GM21360 (cell line): ENCODE data around the gene GPR25.
"Not testable (repeated sequence)": the region's sequence is repeated elsewhere in the genome, so short reads cannot be mapped to it uniquely, and the experiment has no call there.

Experiments
- ATAC-seq: cut with Tn5 transposase; IDR thresholded peaks from one replicate; pipeline ENCODE4 v1.9.1; 2021; ENCODE audit warnings: mild to moderate bottlenecking, moderate library complexity; ENCODE audit not compliant: unreplicated experiment

Gene GPR25

DNA sequence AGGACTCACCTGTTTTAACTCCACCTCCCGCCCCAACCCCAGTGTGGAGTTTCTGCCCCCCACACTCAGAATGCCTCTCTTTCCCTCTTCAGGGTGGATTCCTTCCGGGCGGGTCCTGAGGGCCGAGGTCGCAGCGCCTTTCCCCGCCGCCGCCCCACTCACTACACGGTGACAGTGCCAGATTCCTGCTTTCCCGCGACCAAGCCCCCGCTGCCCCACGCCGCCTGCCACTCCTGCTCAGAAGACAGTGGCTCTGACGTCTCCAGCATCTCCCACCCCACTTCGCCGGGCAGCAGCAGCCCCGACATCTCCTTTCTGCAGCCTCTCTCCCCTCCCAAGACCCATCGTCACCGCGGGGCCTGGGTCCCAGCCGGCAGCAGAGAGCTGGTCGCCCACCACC lies 38.6 kb downstream of the GPR25 start:
- ATAC-seq = no peak

DNA sequence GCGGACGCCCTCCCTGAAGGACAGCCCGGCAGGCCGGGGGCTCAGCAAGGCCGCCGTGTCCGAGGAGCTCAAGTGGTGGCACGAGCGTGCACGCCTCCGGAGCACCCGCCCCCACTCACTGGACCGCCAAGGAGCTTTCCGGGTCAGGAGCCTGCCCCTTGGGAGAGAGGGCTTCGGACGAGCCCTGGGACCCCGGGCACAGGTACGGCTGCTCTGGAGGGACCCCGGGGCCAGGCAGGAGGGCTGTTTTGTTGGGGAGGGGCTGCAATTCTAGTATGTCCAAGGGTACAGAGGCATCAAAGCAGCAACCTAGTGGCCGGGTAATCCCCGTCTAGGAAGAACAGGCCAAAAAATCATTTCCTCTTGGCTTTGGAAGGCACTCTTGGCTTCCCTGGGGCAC lies 39.2 kb downstream of the GPR25 start:
- not testable (repeated sequence) for ATAC-seq

DNA sequence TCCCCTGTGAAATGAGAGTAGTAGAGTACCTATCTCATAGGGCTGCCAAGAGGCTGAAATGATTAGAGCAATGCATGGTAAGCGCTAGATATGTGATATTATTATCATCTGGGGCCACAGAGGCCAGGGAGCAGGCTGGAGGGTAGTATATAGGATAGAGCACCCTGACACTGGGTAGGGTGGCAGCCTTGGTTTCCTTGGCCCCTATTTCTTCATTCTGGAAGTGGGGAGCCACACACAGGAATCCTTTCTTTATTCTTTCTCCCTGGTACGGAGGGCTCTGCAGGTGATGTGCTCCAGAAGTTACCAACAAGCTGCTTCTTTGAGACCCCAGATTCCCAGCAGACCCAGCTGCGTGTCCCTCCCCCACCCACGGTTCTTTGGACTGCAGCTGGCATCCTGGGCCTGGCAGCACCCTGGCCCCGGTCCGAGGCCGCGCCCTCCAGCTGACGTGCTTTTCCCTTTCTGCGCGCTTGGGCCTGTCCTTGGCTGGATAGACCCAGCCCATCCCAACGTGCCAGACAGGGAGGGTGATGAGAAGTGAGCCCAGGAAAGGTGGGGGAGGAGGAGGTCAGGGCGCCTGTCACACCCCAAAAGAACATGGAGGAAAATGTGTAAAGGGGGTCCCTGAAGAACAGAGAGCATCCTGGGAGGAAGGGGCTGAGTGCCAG lies 40.1 kb downstream of the GPR25 start:
- ATAC-seq = no peak

DNA sequence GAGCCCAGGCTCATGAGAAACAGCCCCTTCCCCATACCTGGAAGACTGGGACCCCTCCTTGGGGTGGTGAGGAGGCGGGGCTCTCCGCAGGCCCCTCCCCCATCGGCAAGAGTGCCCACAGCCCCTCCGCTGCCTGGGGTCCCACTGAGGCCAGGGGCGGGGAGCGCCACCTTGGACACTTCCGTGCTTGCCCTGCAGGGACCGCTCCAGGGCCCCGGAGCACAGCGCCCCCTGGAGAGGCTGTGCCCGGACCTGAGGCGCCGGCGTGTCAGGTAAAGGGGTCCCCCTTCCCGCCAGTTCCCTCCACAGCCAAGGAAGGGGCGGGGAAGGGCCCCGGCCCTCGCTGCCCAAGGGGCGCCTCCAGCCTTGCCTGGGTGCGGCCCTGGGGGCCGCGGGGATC lies 43.4 kb downstream of the GPR25 start:
- ATAC-seq = no peak

DNA sequence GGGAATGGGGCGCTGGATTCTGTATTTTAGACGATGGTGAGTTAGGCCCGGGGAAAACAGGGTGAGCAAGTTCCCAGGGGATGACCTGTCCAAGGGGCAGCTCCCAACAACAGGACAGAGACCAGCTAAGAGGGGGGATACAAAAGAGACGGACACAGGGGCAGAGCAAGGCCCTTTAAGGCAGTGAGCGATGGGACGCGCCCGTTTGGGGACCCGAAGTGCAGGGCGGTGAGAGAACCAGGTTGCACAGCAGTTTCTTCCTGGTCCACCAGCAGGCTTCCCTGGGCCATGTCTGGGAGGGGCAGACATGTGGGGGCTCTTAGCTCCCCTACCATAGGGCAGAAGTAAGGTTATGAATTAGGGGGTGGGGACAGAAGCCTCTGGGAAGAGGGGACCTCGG lies 43.9 kb downstream of the GPR25 start:
- ATAC-seq = no peak

DNA sequence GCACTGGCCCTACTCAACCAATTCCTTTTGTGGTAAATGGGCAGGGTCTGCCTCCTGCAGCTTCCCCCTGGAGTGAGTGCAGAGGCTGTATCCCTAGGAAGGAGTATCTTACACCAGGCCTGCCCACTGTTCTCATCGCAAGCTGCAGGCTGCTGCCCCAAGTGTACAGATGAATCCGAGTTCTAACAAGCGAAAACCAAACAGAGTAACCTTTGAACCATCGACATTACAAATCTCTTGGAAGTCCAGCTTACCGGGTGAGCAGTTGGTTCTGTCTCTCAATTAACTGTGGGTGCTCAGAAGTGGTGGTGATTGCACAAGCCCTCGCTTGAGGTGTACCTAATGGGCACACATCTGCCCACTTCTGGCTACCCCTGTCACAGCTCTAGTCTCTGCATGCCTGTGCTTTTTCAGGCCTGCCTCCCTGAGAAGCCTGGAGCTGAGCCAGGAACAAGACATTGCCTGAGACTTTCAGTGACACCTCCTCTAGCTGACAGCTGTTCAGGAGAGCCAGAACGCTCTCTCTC lies 44.6 kb downstream of the GPR25 start:
- no peak for ATAC-seq

DNA sequence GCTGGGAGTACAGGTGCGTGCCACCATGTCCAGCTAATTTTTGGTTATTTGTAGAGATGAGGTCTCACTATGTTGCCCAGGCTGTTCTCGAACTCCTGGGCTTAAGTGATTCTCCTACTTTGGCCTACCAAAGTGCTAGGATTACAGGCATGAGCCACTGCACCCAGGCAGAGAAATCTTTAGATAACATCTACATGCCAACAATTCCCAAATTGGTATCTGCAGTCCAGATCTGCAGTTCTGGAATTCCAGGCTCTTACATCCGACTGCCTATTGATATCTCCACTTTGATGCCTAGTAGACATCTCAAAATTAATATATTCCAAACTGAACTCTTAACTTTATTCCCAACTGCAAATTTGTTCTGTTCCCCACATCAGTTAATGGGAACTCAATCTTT lies 45.2 kb downstream of the GPR25 start:
- ATAC-seq = no peak

DNA sequence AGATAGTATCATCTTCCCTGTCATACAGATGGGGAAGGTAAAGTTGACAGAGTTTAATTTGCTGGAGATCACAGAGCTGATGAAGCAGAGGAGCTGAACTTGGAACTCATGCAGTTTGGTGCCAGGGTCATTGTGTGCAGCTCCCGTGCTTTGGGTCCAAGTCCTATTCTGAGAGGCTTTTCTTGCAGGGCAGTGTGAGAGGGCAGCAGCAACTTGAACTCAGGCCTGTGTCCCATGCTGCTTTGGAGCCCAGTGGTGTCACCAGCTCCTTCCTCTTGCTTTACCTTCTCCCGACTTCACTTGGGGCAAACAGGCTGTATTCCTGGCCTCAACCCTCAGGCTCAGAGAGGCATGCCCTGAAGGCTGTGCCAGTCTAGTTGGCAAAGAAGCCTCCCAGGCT lies 46.6 kb downstream of the GPR25 start:
- ATAC-seq = no peak

DNA sequence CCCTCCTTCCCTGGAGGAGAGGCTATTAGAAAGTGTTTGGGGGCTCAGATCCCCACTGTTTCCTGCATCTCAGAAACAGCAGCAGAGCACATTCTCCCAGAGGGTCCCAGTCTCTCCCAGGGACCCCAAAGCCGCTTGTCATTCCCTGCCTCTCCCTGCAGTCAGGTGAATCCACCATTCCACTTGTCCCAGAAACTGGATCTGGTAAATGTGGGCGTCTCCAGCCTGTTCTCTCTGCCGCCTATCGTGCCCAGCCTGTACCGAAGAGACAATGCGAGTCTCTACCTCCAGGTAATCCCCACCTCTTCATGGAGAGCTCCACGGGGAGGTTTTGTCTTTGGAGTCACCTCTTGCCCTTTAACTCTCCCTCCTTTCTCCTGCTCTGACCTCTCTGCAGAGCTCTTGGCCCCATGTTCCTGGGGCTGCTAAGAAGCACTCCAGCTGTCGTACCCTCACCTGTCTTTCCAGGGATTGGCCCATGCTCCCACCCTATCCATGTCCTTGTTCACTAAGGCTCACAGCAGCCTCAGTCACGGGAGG lies 48.9 kb downstream of the GPR25 start:
- ATAC-seq = no peak

DNA sequence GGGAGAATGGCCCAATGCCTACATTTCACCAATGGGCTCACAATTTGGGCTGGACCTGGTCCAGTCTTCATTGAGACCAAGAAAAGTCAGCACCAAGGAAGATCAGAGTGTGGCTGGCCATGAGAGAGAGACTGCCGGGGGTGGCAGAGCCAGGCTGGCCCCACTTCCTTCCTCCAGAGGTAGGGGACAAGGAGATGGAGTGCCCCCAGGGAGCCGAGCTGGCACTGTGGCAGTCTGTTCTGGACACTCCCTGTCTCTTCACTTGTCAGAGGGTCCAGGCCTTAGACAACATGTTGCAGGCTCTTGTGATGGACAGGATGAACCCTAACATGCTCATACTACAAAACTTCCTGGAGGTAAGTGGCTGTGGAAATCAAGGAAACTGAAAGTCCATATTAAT lies 49.6 kb downstream of the GPR25 start:
- ATAC-seq = no peak

DNA sequence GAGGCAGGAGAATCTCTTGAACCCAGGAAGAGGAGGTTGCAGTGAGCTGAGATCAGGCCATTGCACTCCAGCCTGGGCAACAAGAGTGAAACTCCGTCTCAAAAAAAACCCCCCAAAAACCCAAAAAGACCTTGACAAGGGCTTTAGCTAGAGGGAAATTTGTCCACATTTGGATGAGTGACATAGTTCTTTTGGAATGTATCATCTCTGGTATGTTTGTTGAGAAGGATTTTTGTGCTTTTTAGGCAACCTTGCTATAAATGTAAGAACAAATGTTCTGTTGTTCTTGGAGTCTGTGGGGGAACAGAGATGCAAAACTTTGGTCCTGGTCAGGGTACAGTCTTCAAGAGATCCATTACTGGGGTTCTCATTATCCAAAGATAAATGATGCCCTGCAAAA lies 50.8 kb downstream of the GPR25 start:
- ATAC-seq = no peak
